H1 (cell line): ENCODE data around the gene RNASE4. TPM values are rescaled to one million over a fixed set of nuclear protein-coding genes. Genes with fewer than 3 reads are reported as not detected.

Source experiments
- BACH1 ChIP-seq: IDR thresholded peaks from 2 replicates; pipeline ENCODE4 v1.6.1; 2012; ENCODE audit warnings: low read length, improper control_type of control experiment
- CBX8 ChIP-seq: fragments of 300-800, 300-1000 bp; sonication (generic); IDR thresholded peaks from 2 replicates; pipeline ENCODE4 v1.7.1; 2016; ENCODE audit warnings: low read depth, low read length, borderline replicate concordance
- CEBPB ChIP-seq: IDR thresholded peaks from 2 replicates; pipeline ENCODE4 v1.6.1; 2012; ENCODE audit warnings: low read depth, low read length
- CHD1 ChIP-seq: IDR thresholded peaks from 2 replicates; pipeline ENCODE4 v1.6.1; 2012; ENCODE audit warnings: low read depth, low read length, improper control_type of control experiment
- HDAC2 ChIP-seq, 2 experiments: fragments of 300-600 bp in 1 of 2; sonication (generic) in 1 of 2; IDR thresholded peaks; 2 replicates each; pipeline ENCODE4 v1.6.1; 2011 to 2012; ENCODE audit warnings: low read depth in 2 of 2, low read length in 2 of 2, mild to moderate bottlenecking in 2 of 2, moderate library complexity in 2 of 2, borderline replicate concordance in 1 of 2, inconsistent platforms in 1 of 2
- JUND ChIP-seq: IDR thresholded peaks from 2 replicates; pipeline ENCODE4 v1.6.1; 2011; ENCODE audit warnings: mild to moderate bottlenecking, improper control_type of control experiment, low read length
- POLR2AphosphoS5 ChIP-seq: IDR thresholded peaks from 2 replicates; pipeline ENCODE4 v1.6.1; 2011; ENCODE audit warnings: low read depth, low read length
- RNF2 ChIP-seq: fragments of 200-900, 300-1000 bp; sonication (generic); IDR thresholded peaks from 2 replicates; pipeline ENCODE4 v1.7.1; 2016; ENCODE audit warnings: borderline replicate concordance, low read depth, mild to moderate bottlenecking, antibody characterized with exemption, low read length; ENCODE audit not compliant: poor library complexity, severe bottlenecking; ENCODE audit errors: missing control alignments
- SUZ12 ChIP-seq: fragments of 200-600 bp; sonication (generic); IDR thresholded peaks from 2 replicates; pipeline ENCODE4 v1.6.1; 2012; ENCODE audit warnings: mild to moderate bottlenecking, inconsistent platforms, low read length, moderate library complexity, mixed read lengths
- polyA plus RNA-seq, 7 experiments: library from polyadenylated mRNA; depleted of rRNA in 3 of 7; stranded (reverse) in 5 of 7; unstranded in 2 of 7; fragments of >200 nt in 5 of 7; fragments of 200-250 nt in 2 of 7; gene quantifications; 1 replicate in 5 of 7; 2 replicates in 1 of 7; 4 replicates in 1 of 7; pipeline versions ENCODE4 v1.2.1 to v1.2.3, GENCODE V29; 2011 to 2013; ENCODE audit warnings: missing spikeins in 2 of 7, mixed read lengths in 2 of 7
- total RNA-seq: library from RNA; stranded (reverse); fragmentation: NEBNext Ultra II Directional; extraction: Animal tissue kit (Norgen Biotek cat#: 25700); gene quantifications from 2 replicates; pipeline ENCODE4 v1.2.1, GENCODE V29; 2021
- TF ChIP-seq, protein P1 (sequence below): fragments of 300-600 bp; sonication (generic); IDR thresholded peaks from 2 replicates; pipeline ENCODE4 v1.7.1; 2012; ENCODE audit warnings: low read length, moderate library complexity, mild to moderate bottlenecking, inconsistent platforms; ENCODE audit not compliant: insufficient replicate concordance

RNASE4 gene
- total and polyA plus RNA-seq, 2 of the 8 experiments (the other 6 are each of a cell fraction or from before 2014, with no cell fraction given), result 0.61 to 3.5 TPM

DNA sequence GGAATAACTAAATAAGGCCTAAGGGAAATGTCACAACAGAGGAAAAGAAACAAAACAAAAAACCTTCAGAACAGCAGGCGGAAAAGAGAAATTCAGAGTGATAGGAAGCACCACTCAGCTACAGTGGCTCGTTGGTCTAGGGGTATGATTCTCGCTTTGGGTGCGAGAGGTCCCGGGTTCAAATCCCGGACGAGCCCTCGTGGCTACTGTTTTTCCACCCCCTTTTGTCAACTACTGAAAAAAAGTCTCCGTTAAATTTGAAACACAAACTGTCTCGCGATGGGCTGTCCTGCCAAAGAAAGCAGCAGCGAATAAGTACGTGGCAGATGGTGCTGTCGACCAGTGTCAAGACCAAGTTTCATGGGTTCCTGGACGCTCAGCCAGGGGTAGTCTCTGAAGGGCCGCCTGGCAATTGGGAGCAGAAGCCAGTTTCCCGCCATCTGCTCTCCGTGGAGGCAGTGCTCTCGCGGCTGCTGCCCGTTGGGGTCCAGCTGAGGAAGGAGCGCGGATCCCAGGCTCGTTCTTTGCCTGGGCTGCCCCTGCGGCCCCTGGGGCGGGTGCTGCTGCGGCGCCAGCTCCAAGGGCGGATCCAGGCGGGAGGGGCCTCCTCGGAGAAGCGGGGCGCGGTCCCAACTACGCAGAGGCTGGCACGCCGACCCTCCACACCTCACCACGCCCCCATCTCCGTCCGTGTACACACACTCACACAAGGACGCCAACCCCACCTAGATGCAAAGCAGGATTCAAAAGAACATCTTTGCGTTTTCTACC is at the start of gene RNASE4 (continued):
- TF ChIP-seq, protein P1, sequence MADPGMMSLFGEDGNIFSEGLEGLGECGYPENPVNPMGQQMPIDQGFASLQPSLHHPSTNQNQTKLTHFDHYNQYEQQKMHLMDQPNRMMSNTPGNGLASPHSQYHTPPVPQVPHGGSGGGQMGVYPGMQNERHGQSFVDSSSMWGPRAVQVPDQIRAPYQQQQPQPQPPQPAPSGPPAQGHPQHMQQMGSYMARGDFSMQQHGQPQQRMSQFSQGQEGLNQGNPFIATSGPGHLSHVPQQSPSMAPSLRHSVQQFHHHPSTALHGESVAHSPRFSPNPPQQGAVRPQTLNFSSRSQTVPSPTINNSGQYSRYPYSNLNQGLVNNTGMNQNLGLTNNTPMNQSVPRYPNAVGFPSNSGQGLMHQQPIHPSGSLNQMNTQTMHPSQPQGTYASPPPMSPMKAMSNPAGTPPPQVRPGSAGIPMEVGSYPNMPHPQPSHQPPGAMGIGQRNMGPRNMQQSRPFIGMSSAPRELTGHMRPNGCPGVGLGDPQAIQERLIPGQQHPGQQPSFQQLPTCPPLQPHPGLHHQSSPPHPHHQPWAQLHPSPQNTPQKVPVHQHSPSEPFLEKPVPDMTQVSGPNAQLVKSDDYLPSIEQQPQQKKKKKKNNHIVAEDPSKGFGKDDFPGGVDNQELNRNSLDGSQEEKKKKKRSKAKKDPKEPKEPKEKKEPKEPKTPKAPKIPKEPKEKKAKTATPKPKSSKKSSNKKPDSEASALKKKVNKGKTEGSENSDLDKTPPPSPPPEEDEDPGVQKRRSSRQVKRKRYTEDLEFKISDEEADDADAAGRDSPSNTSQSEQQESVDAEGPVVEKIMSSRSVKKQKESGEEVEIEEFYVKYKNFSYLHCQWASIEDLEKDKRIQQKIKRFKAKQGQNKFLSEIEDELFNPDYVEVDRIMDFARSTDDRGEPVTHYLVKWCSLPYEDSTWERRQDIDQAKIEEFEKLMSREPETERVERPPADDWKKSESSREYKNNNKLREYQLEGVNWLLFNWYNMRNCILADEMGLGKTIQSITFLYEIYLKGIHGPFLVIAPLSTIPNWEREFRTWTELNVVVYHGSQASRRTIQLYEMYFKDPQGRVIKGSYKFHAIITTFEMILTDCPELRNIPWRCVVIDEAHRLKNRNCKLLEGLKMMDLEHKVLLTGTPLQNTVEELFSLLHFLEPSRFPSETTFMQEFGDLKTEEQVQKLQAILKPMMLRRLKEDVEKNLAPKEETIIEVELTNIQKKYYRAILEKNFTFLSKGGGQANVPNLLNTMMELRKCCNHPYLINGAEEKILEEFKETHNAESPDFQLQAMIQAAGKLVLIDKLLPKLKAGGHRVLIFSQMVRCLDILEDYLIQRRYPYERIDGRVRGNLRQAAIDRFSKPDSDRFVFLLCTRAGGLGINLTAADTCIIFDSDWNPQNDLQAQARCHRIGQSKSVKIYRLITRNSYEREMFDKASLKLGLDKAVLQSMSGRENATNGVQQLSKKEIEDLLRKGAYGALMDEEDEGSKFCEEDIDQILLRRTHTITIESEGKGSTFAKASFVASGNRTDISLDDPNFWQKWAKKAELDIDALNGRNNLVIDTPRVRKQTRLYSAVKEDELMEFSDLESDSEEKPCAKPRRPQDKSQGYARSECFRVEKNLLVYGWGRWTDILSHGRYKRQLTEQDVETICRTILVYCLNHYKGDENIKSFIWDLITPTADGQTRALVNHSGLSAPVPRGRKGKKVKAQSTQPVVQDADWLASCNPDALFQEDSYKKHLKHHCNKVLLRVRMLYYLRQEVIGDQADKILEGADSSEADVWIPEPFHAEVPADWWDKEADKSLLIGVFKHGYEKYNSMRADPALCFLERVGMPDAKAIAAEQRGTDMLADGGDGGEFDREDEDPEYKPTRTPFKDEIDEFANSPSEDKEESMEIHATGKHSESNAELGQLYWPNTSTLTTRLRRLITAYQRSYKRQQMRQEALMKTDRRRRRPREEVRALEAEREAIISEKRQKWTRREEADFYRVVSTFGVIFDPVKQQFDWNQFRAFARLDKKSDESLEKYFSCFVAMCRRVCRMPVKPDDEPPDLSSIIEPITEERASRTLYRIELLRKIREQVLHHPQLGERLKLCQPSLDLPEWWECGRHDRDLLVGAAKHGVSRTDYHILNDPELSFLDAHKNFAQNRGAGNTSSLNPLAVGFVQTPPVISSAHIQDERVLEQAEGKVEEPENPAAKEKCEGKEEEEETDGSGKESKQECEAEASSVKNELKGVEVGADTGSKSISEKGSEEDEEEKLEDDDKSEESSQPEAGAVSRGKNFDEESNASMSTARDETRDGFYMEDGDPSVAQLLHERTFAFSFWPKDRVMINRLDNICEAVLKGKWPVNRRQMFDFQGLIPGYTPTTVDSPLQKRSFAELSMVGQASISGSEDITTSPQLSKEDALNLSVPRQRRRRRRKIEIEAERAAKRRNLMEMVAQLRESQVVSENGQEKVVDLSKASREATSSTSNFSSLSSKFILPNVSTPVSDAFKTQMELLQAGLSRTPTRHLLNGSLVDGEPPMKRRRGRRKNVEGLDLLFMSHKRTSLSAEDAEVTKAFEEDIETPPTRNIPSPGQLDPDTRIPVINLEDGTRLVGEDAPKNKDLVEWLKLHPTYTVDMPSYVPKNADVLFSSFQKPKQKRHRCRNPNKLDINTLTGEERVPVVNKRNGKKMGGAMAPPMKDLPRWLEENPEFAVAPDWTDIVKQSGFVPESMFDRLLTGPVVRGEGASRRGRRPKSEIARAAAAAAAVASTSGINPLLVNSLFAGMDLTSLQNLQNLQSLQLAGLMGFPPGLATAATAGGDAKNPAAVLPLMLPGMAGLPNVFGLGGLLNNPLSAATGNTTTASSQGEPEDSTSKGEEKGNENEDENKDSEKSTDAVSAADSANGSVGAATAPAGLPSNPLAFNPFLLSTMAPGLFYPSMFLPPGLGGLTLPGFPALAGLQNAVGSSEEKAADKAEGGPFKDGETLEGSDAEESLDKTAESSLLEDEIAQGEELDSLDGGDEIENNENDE, result no peak
- TF ChIP-seq POLR2AphosphoS5 (no peak), CHD1 (no peak), HDAC2 (IDR thresholded peaks at IDR 0.05; ENCODE audit: borderline replicate concordance in 1 of 2, low read depth in 2 of 2, low read length in 2 of 2) (no peak), SUZ12 (no peak), BACH1 (no peak), JUND (no peak), RNF2 (no peak), CEBPB (0 out of 2 replicates have a peak, but pooled peaks have one; percentile 0), CBX8 (no peak)
